ENCODE measurements around the gene RPL3. TPM values are rescaled to one million over a fixed set of nuclear protein-coding genes. Genes with fewer than 3 reads are reported as not detected.

Gene RPL3
- total and polyA plus RNA-seq, 2 experiments from 2014 or later: 1,044 to 2,461 TPM

GRCh38 chr22:39279170-39279850, 40.1 kb downstream of the RPL3 start:
- Histone ChIP-seq H3K4me3 (no peak overlapping the region), H3K27ac (no peak overlapping the region), H3K27me3 (no peaks in the 10 kb centered on the region), H3K36me3 (replicated peaks; ENCODE audit: insufficient read depth, low read depth) (no peaks in the 10 kb centered on the region), H3K9me3 (ENCODE audit: low read depth) (no peaks in the 10 kb centered on the region), H4K20me1 (ENCODE audit: insufficient read depth, poor library complexity, severe bottlenecking) (no peaks in the 10 kb centered on the region), H3K9me2 (replicated peaks; ENCODE audit: insufficient read depth) (no peaks in the 10 kb centered on the region), H2AFZ (no peak overlapping the region), H3K79me2 (no peaks in the 10 kb centered on the region), H3K4me1 (ENCODE audit: insufficient read depth) (no peaks in the 10 kb centered on the region), H3K4me2 (no peak overlapping the region)
- WGBS (ENCODE audit: low lambda C conversion rate, missing lambda C conversion rate): 63% methylated on average over 23 of the region's 23 CpGs
- TF ChIP-seq EZH2phosphoT487 (IDR thresholded peaks at IDR 0.05; ENCODE audit: low read depth, severe bottlenecking, unreplicated experiment) (no peak), EZH2 (IDR thresholded peaks at IDR 0.05; ENCODE audit: borderline replicate concordance) (no peak), CTCF (IDR thresholded peaks at IDR 0.05; ENCODE audit: poor library complexity) (no peak)
- DNase-seq (ENCODE audit: low spot score): no peak

GRCh38 chr22:39278040-39278439, 41.4 kb downstream of the RPL3 start:
- 91% methylated on average over 13 of the region's 13 CpGs for WGBS (ENCODE audit: low lambda C conversion rate, missing lambda C conversion rate)
- H3K36me3 ChIP-seq (replicated peaks; ENCODE audit: insufficient read depth, low read depth): no peaks in the 10 kb centered on the region
- no peaks in the 10 kb centered on the region for H3K4me1 ChIP-seq (ENCODE audit: insufficient read depth)
- H3K79me2 ChIP-seq: no peaks in the 10 kb centered on the region
- H3K27ac ChIP-seq: no peak overlapping the region
- no peaks in the 10 kb centered on the region for H3K9me3 ChIP-seq (ENCODE audit: low read depth)
- no peaks in the 10 kb centered on the region for H4K20me1 ChIP-seq (ENCODE audit: insufficient read depth, poor library complexity, severe bottlenecking)
- no peaks in the 10 kb centered on the region for H3K9me2 ChIP-seq (replicated peaks; ENCODE audit: insufficient read depth)
- no peak overlapping the region for H2AFZ ChIP-seq
- H3K27me3 ChIP-seq: no peaks in the 10 kb centered on the region
- H3K4me2 ChIP-seq: no peak overlapping the region
- no peak overlapping the region for H3K4me3 ChIP-seq
- DNase-seq (ENCODE audit: low spot score): no peak
- TF ChIP-seq CTCF (IDR thresholded peaks at IDR 0.05; ENCODE audit: poor library complexity): no peak
- no peak for TF ChIP-seq EZH2 (IDR thresholded peaks at IDR 0.05; ENCODE audit: borderline replicate concordance)
- TF ChIP-seq EZH2phosphoT487 (IDR thresholded peaks at IDR 0.05; ENCODE audit: low read depth, severe bottlenecking, unreplicated experiment): no peak

- DNase-seq (ENCODE audit: low spot score): no peak
- no peak overlapping the region for H2AFZ ChIP-seq
- H3K9me2 ChIP-seq (replicated peaks; ENCODE audit: insufficient read depth): no peaks in the 10 kb centered on the region
- no peaks in the 10 kb centered on the region for H3K79me2 ChIP-seq
- H3K4me3 ChIP-seq: no peak overlapping the region
- H4K20me1 ChIP-seq (ENCODE audit: insufficient read depth, poor library complexity, severe bottlenecking): no peaks in the 10 kb centered on the region
- no peak overlapping the region for H3K27ac ChIP-seq
- H3K4me1 ChIP-seq (ENCODE audit: insufficient read depth): no peaks in the 10 kb centered on the region
- TF ChIP-seq EZH2phosphoT487 (IDR thresholded peaks at IDR 0.05; ENCODE audit: low read depth, severe bottlenecking, unreplicated experiment) (no peak), EZH2 (IDR thresholded peaks at IDR 0.05; ENCODE audit: borderline replicate concordance) (no peak), CTCF (IDR thresholded peaks at IDR 0.05; ENCODE audit: poor library complexity) (no peak)
- no peaks in the 10 kb centered on the region for H3K36me3 ChIP-seq (replicated peaks; ENCODE audit: insufficient read depth, low read depth)
- H3K4me2 ChIP-seq: no peak overlapping the region
- no peaks in the 10 kb centered on the region for H3K9me3 ChIP-seq (ENCODE audit: low read depth)
- WGBS (ENCODE audit: low lambda C conversion rate, missing lambda C conversion rate): 90% methylated on average over 6 of the region's 6 CpGs
- no peaks in the 10 kb centered on the region for H3K27me3 ChIP-seq
Measured at GRCh38 chr22:39277142-39277607, 42.2 kb downstream of the RPL3 start.
